Activated CD4-positive, alpha-beta T cell treated with anti-CD3 and anti-CD28 coated beads for 24 hours (primary cell): ENCODE results near the gene PKHD1.

Experiments
- DNase-seq, 2 donors: peaks; one replicate each; pipeline ENCODE4 v3.0.0-alpha.2; 2020; ENCODE audit warnings: low read depth in 2 of 2

PKHD1 gene

DNA sequence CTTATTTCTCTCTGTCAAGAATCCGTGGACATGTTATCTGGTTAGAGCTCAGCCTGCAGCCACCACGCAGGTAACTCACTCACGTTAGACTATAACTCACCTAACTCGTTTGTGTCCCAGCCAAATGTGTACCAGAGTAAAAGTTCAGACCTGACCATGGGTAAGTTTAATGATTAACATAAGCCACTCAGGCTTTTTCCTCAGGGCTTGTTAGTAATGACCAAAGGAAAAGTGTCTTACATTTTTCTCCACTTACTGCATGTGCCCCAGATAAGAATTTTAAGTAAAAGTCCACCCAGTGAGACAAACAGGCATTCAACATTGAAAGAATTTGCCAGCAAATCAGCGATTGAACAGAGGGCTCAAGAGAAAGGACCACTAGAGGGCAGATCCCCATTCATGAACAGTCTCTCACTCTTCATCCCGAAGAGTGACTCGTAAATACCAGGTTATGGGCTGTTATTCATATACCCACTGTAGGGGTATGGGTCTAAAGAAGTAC, at the start of gene PKHD1:
TSS of gene PKHD1 (minus strand) at position 116 of the 502 bp plus-strand sequence. CDS start 2,680 bp downstream, outside the sequence.
- no peak for DNase-seq

GRCh38 chr6:52136934-52137467, 49.6 kb upstream of the PKHD1 start:
- no peak for DNase-seq

GRCh38 chr6:52136055-52136454, 48.6 kb upstream of the PKHD1 start:
- no peak for DNase-seq

DNA sequence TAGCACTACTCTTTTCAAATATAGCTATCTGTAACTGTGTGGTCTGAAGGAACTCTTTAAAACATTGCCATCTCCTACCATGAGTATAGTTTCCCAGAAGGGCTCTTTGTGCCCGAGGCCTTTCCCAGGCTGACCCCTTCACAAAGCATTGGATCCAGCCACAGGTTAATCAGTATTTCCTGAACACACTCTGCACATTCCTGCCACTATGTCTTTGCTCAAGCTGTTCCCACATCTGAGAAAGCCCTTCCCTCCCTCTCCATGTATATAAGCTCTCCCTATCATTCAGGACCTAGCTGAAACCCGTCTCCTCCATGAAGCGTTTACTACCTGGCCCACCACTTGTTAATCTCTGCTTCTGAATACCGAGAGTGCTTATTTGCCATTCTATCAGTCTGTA, 47.8 kb upstream of the PKHD1 start:
- DNase-seq = no peak

- DNase-seq = no peak
Observed at GRCh38 chr6:52134011-52134410, 46.6 kb upstream of the PKHD1 start.

DNA sequence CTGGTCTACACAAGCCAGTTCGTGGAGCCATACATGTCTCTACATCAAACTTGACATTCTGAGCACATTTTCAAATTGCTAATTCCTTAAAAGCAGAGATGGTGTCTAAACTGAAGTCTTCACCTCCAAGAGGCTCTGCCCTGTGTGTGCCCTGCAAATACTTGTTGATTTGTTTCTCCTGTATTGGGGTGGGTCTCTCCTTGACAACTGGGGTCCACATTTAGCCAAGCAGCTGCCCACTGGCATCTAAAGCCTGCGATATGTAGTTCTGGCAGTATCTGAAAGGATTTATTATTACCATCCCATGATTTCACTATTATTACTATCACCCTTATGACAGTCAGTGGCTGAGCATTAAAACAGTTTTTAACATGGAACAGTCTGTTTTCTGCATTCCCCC, 45.9 kb upstream of the PKHD1 start:
- no peak for DNase-seq

DNA sequence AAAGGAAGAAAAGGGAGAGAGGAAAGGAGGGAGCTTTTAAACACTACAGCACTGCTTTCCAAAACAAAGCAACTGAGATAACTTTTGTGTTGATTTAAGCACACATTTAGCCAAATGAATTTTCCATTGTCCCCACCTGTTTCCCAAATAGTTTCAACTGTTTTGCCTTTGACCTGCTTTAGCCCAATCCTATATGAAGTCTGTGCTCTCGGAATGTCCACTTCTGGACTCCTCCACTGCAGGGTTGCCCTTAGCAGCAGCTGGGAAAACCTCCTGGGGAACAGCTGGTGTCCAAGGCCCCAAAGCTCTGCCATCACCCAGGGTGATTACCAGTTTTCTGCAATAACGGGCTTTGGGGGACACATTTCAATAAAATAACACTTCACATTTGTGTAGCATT, 44.9 kb upstream of the PKHD1 start:
- DNase-seq = no peak

- no peak for DNase-seq
Observed at GRCh38 chr6:52130440-52130839, 43.0 kb upstream of the PKHD1 start.

GRCh38 chr6:52127957-52128356, 40.5 kb upstream of the PKHD1 start:
- DNase-seq = no peak

DNA sequence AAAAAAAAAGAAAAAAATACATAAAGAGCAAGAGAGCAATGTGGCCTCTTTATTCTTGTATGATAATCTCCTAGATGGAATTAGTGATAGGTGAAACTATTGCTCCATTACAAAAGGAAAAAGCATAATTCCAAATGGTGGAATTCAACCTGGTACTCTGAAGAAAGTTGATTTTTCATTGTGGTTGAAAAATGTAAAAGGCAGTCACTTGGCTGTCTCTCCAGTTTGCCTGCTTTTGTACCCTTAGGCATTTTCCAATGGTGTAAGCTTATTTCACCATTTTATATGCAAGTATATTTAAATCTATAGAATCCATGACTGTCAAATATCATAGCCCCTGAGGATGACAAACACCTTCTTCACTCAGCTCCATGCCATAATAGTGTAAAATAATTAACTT, 38.8 kb upstream of the PKHD1 start:
- DNase-seq = no peak

DNA sequence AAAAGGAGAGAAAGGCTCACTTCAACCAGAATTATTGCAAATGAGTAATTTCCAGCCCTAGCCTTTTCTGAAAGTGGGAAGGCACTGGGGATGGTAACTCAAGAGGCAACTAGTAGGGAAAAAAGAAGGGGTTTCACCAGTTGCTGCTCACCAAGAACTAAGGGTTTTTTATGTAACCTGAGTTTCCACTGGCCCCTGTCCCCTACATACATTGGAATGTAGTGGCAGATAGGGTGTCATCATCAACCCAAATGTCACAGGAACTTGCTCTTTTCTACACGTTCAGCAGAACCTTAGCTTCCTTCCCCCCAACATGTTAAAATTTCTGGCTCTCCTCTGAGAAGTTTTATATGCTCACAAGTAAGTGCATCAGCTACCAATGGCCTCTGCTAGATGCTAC, 38.2 kb upstream of the PKHD1 start:
- no peak for DNase-seq

DNA sequence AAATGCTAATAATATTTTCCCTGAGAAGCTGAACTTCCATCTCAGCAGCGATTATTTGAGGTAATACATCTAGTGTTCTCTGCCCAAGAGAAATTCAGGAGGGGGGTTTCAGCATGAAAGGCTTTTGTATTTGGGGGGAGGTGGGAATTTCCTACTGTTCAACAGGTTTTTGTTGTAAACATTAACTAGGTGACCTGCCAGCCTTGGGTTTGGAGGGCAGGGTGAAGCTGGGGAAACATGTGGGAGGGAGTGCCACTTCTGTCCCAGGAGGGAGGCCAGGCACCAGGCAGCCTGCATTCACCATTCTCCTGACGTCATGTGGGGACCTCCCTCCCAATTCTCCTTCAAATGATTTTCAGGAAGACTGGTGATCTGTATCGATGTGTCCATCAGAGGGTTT, 37.7 kb upstream of the PKHD1 start:
- no peak for DNase-seq

DNA sequence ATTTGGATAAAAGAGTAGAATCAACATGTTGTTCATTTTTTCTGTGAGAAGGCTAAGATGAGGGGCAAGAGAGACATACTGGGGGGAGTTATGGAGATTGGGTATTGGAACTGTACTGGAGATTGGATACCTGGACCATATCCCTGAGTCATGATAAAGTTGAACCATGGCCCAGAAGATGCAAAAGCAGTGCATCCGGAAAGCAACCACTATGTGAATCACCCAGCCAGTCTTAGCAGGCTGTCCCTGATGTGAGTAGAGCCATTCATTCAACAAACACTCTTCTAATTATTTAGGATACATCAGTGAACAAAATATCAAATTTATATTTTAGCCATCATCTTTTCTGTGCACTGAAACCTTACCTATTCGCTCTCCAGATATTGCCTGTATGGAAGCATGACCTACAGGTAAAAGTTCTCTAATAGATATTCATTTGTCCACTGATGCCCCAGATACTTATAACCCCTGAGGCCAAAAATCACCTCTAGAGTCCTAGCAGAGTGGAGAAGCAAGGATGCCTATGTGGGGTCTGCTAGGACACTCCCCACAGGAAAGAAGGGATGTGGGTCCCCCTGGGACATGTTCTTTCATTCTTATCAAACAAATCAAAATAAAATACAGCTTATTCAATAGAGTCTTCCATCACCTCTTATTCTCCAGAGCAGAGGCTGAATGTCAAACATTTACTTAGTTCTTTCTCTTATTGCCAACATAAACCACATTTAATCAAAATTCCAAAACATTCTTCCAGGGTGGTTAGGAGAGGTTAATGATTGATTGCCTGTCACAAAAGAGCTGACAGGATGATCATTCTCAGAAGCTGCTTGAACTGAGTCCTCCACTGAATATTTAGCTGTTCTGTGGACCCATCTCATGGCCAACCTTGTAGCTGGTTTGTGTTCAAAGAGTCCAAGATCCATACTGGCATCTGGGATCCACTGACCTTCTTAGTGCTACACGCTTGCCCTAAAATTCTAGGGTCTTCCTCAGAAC, 37.0 kb upstream of the PKHD1 start:
- no peak for DNase-seq

DNA sequence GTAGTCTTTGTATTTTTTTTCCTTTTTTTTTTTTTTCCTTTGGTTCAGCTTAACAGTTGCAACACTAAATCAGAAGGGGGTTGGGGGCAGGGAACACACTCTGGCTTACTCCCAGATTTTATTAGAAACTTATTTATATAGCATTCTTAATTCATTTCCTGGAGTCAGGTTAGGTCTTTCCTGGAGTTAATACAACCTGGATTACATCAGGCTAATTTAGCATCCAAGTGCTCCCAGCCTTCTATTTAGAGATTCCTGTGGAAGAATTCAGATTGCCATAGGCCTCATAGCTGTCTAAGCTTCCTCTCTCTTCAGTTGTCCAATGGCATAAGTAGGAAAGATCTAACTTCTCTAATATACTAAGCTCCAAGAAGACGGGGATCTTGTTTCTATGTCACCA, 35.8 kb upstream of the PKHD1 start:
- DNase-seq = no peak

- DNase-seq = no peak
Observed at GRCh38 chr6:52117352-52117751, 29.9 kb upstream of the PKHD1 start.

GRCh38 chr6:52116605-52116948, 29.2 kb upstream of the PKHD1 start:
- no peak for DNase-seq

- DNase-seq = no peak
Observed at GRCh38 chr6:52115891-52116604, 28.6 kb upstream of the PKHD1 start.

DNA sequence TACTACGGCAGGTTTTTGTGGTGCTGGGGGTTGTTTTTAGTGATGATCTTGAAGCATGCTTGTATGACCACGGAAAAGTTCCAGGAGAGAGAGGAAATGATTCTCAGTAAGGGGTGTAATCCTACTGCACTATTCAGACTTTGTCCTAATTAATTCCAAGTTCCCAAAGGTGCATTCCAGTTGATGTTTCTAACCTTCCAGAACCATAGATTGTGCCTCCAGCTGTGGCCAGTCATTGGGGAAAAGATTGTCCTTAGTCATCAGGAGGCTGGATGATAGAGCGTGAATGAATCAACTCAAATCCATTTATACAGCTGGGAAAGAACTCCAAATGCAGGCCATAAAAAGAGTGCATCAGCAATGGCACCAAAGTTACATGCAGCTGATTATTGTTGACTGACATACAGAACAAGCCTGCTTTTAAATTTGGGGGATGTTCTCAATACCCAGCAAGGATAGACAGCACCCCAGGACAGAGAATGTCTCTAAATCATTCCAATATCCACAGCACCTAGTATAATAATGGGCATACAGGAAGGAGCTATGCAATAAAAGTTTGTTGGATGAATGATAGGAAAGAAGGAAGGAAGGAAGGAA, 27.8 kb upstream of the PKHD1 start:
- no peak for DNase-seq

DNA sequence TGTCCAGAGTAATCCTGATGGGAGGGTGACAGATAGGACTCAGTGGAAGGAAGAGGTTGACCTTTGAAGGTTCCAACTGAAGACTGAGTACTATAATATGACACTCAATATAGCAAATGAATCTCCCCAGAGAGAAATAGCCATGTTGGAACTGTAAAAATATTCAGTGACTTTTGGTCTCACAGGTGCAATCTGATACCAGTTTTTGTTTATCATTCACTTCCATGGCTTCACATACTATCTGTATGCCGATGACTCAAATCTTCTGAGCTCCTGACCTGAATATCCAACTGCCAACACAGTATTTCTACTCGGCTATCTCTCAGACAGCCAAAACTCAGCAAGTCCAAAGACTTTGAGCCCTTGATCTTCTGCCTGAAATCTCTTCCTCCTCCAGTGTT, 21.8 kb upstream of the PKHD1 start:
- DNase-seq = no peak

GRCh38 chr6:52108128-52108527, 20.7 kb upstream of the PKHD1 start:
- DNase-seq = no peak

DNA sequence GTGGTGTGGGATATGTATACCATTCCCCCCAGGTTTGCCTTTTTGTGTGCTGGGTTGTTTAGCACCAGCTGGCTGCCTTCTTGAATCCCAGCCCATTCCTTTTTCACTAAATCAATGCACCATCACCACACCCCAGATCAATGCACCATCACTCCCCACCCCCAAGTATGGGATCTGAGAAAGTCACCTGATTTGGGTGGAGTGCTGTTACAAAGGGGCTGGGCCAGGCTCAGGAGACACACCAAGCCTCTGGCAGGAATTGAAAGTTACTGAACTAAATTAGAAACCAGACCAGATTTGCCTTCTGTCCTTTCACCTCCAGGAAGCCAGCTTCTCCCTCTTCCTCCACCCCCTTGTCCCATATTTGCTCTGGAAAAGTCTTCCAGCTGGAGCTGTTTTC, 19.6 kb upstream of the PKHD1 start:
- DNase-seq = no peak

DNA sequence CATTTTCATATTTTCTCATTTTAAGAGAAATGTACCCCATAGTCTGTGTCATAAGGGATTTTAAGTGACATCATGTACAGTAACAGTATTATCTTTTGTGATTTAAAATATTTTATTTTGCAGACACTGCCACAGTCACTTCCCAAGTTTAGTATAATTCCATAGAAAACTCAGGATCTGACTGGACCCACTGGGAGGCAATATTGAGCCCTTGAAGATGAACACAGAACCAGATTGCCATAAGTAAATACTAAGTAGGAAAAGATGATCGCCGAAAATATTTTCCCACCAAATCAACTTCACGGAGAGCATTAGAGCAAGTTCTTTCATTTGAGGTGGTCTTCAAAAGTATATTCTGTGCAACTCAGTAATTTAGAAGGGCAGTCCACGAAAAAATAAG, 17.6 kb upstream of the PKHD1 start:
- no peak for DNase-seq
